Ishikawa (cell line): Measurements from ENCODE around the gene CCDC69.

ENCODE experiments used
- CEBPB ChIP-seq: IDR thresholded peaks from 2 replicates; pipeline ENCODE4 v1.6.1; 2012
- CREB1 ChIP-seq: IDR thresholded peaks from 2 replicates; pipeline ENCODE4 v1.6.1; 2012; ENCODE audit warnings: low read depth
- EP300 ChIP-seq: IDR thresholded peaks from 2 replicates; pipeline ENCODE4 v1.6.1; 2012; ENCODE audit warnings: borderline replicate concordance
- FOXM1 ChIP-seq: IDR thresholded peaks from 2 replicates; pipeline ENCODE4 v1.6.1; 2012; ENCODE audit warnings: low read depth, borderline replicate concordance
- NFIC ChIP-seq: IDR thresholded peaks from 2 replicates; pipeline ENCODE4 v1.6.1; 2012
- RAD21 ChIP-seq: IDR thresholded peaks from 2 replicates; pipeline ENCODE4 v1.6.1; 2012; ENCODE audit warnings: low read depth
- REST ChIP-seq: IDR thresholded peaks from 2 replicates; pipeline ENCODE4 v1.6.1; 2012; ENCODE audit warnings: low read depth, mild to moderate bottlenecking
- TAF1 ChIP-seq: IDR thresholded peaks from 2 replicates; pipeline ENCODE4 v1.6.1; 2012; ENCODE audit warnings: low read depth, mild to moderate bottlenecking
- TCF12 ChIP-seq: IDR thresholded peaks from 2 replicates; pipeline ENCODE4 v1.6.1; 2012; ENCODE audit warnings: low read depth
- TEAD4 ChIP-seq: IDR thresholded peaks from 2 replicates; pipeline ENCODE4 v1.6.1; 2012
- YY1 ChIP-seq: IDR thresholded peaks from 2 replicates; pipeline ENCODE4 v1.6.1; 2012; ENCODE audit warnings: low read depth
- ZBTB7A ChIP-seq: IDR thresholded peaks from 2 replicates; pipeline ENCODE4 v1.6.1; 2012; ENCODE audit warnings: low read depth
- TF ChIP-seq, protein P1 (sequence below): IDR thresholded peaks from 2 replicates; pipeline ENCODE4 v1.6.1; 2012
- TF ChIP-seq, protein P2 (sequence below): IDR thresholded peaks from 2 replicates; pipeline ENCODE4 v1.6.1; 2012

CCDC69 gene

DNA sequence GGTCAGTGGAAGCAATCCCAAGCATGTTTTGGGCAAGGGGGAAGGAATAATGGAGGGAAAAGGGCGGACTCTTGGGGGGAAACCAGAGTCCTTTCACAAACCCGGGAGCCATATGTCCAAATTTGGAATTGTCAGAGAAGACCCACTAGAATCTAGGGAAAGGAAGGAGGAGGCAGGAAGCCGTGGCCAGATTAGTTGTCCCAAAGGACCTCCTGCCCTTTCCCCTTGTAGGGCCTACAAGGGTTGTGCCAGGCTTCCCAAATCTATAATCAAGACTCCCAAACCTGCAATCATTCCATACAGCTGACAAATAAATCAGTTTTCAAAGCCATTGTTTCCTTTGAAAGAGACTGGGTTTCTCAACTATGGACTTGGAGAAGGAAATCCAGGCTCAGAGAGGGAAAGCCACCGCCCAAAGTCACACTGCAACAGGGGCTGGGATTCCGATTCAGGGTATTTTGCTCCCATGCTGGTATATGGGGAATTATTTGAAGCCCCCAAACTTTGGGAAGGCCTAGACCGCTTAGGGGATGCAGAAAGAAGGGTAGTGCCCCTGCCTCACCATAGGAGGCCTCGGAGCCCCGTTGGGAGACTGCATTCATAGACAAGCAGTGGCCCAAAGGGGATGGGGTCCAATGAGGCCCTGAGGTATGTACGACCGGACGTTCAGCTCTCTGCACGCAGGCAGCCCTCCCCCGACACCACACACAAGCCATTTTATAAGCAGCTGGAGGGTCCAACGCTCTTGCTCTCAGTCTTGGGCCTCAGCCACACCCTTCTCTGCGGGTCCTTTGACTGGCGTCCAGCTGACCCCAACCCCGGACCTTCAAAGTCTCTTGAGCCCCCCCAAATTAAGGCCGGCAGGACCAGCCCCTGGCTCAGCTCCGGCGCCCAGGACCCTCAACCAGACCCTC, 67.1 kb downstream of the CCDC69 start:
- TF ChIP-seq, protein P1, sequence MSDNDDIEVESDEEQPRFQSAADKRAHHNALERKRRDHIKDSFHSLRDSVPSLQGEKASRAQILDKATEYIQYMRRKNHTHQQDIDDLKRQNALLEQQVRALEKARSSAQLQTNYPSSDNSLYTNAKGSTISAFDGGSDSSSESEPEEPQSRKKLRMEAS = no peak
- TF ChIP-seq NFIC = no peak

- TF ChIP-seq, protein P1 = no peak
- TF ChIP-seq, protein P2, sequence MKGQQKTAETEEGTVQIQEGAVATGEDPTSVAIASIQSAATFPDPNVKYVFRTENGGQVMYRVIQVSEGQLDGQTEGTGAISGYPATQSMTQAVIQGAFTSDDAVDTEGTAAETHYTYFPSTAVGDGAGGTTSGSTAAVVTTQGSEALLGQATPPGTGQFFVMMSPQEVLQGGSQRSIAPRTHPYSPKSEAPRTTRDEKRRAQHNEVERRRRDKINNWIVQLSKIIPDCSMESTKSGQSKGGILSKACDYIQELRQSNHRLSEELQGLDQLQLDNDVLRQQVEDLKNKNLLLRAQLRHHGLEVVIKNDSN = no peak
- TF ChIP-seq ZBTB7A = 0 out of 2 replicates have a peak, but pooled peaks have one; percentile 32
These were observed 68.0 kb downstream of the CCDC69 start for GRCh38 chr5:151155775-151156506.

GRCh38 chr5:151154931-151155774, 68.7 kb downstream of the CCDC69 start:
- no peak for TF ChIP-seq TEAD4
- no peak for TF ChIP-seq NFIC
- TF ChIP-seq RAD21 = no peak
- TF ChIP-seq REST = no peak

DNA sequence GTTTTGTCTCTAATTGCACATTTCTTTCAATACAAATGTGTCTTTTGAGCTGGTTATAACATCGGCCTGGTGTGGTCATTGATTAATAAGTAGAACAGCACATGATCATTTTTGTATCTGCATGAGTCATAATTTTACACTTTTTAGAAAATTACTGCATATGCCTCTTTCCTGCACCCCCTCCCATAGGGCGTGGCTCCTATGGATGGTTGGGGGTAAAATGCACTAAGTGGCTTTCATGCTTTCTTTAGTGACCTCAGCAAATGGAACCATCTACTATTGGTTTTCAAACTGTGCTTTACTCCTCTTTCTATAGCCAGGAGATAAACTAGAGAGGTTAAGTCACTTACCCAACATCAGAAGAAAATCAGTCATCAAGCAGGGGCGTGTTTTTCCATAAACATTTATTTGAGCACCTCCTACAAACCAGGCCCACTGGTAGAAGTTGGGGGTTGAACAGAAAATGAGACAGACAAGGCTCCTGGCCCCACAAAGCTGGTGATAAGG, 70.1 kb downstream of the CCDC69 start:
- no peak for TF ChIP-seq CREB1
- TF ChIP-seq RAD21 = no peak
- no peak for TF ChIP-seq FOXM1
- no peak for TF ChIP-seq NFIC

- TF ChIP-seq CREB1 (no peak), FOXM1 (no peak), EP300 (no peak), YY1 (no peak), RAD21 (no peak)
- TF ChIP-seq, protein P2 = no peak
These were observed 70.6 kb downstream of the CCDC69 start for GRCh38 chr5:151153300-151153699.

DNA sequence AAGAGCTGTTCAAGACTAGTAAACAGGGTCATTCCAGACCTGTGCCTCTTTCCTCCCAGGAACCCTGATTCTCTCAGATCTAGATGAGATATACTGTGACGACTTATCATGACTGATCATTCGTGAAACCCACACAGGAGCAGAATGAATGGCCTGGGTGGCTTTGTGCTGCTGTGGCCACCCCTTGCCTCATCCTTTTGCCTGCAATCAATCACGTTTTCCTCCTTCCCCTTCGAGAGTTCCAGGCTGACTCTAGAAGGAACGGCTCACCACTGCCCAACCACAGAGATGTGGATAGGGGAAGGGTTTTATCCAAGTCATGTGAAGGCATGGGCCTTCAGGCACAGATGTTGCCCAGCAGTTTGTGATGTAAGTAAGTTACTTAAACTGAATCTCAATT, 72.1 kb downstream of the CCDC69 start:
- TF ChIP-seq RAD21 = no peak
- TF ChIP-seq CREB1 = no peak
- no peak for TF ChIP-seq YY1
- TF ChIP-seq TEAD4 = no peak
- no peak for TF ChIP-seq TAF1
- no peak for TF ChIP-seq FOXM1
- no peak for TF ChIP-seq CEBPB
- TF ChIP-seq, protein P1 = no peak
- no peak for TF ChIP-seq ZBTB7A
- TF ChIP-seq NFIC = no peak
- TF ChIP-seq TCF12 = no peak
- TF ChIP-seq REST = no peak
- TF ChIP-seq, protein P2 = no peak
